Measurements from ENCODE around the gene AGAP1. TPM values are rescaled to one million over a fixed set of nuclear protein-coding genes. Genes with fewer than 3 reads are reported as not detected.
"Not testable (repeated sequence)": the region's sequence is repeated elsewhere in the genome, so short reads cannot be mapped to it uniquely, and the experiment has no call there.

Gene AGAP1
- total RNA-seq, 1 donor from 2014 or later, result 18.3 TPM

DNA sequence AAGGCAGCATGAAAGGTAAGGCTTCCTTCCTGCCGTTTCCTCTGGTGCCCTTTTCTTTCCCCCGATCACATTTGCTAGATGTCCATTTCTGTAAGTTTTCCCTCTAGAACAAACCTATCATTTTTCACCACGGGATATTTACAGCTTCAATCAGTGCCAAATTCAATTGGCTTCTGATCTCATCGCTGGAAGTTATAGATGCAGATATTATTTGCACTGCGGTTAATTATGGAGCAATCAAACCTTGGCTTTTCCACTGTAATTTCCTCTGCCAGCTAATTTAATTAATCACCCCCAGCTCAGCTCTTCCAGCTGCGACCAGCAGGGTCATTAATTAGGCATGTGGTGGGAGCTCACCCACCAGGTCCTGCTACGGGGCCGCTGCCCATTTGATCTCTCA, 588.2 kb downstream of the AGAP1 start:
- H3K27me3 ChIP-seq (ENCODE audit: control insufficient read depth in 3 of 3, insufficient read depth in 3 of 3, low read length in 3 of 3), result no peaks in the 10 kb centered on the region
- peaks cover 0 to 5% (median 0%) of the 10 kb centered on the region in 3 donors for H3K4me1 ChIP-seq (ENCODE audit: control insufficient read depth in 3 of 3, insufficient read depth in 3 of 3, low read length in 3 of 3)
- no peak overlapping the region for H3K27ac ChIP-seq (ENCODE audit: low read depth, low read length)
- no peaks in the 10 kb centered on the region for H3K9me3 ChIP-seq (ENCODE audit: control insufficient read depth in 3 of 3, low read length in 3 of 3)
- H3K9ac ChIP-seq (ENCODE audit: low read depth in 1 of 3, low read length in 3 of 3), result no peak overlapping the region
- no peak overlapping the region for H3K4me3 ChIP-seq (ENCODE audit: low read length in 3 of 3)
- H3K36me3 ChIP-seq (ENCODE audit: control insufficient read depth in 3 of 3, insufficient read depth in 3 of 3, low read length in 3 of 3), result no peaks in the 10 kb centered on the region

DNA sequence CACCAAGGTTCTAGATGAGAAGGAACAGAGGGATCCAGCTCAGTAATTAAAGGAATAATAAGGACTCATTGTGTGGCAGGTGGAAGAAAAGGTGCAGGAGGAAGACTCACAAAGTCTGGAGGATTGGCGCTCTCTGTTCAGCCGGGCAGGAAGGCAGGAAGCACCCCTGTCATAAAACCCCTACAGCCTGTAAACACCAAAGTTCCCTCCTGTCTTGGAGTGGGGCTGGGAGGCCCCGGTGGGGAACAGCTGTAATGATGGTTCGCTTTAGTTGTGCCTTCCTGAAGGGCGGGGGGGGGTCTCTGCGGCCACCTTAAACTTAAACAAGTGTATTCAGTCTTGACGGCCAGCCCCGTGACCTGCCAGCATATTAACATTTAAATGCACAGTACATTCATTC, 590.1 kb downstream of the AGAP1 start:
- no peak overlapping the region for H3K9ac ChIP-seq (ENCODE audit: low read depth in 1 of 3, low read length in 3 of 3)
- no peaks in the 10 kb centered on the region for H3K4me1 ChIP-seq (ENCODE audit: control insufficient read depth in 3 of 3, insufficient read depth in 3 of 3, low read length in 3 of 3)
- no peaks in the 10 kb centered on the region for H3K9me3 ChIP-seq (ENCODE audit: control insufficient read depth in 3 of 3, low read length in 3 of 3)
- H3K27me3 ChIP-seq (ENCODE audit: control insufficient read depth in 3 of 3, insufficient read depth in 3 of 3, low read length in 3 of 3), result no peaks in the 10 kb centered on the region
- no peak overlapping the region for H3K27ac ChIP-seq (ENCODE audit: low read depth, low read length)
- H3K4me3 ChIP-seq (ENCODE audit: low read length in 3 of 3), result no peak overlapping the region
- H3K36me3 ChIP-seq (ENCODE audit: control insufficient read depth in 3 of 3, insufficient read depth in 3 of 3, low read length in 3 of 3), result no peaks in the 10 kb centered on the region

DNA sequence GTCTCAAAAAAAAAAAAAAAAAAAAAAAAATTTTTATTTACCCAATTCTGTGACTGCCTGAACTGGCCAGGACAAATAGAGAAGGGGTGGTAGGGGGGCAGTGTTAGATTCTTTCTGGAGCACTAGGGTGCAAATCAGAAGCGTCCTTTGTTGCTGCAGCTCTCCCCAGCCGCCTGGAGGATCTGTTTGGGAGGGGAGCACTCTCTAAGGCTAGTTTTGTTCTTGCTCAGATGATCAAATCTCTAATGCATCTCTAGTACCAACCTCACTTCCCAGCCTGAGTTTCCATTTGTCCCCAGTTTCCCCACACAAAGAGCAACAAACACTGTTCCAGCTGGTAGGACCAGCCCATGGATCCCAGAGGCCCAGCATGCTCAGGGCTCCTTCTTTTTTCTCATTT, 591.4 kb downstream of the AGAP1 start:
- no peak overlapping the region for H3K27ac ChIP-seq (ENCODE audit: low read depth, low read length)
- H3K36me3 ChIP-seq (ENCODE audit: control insufficient read depth in 3 of 3, insufficient read depth in 3 of 3, low read length in 3 of 3), result no peaks in the 10 kb centered on the region
- no peak overlapping the region for H3K4me3 ChIP-seq (ENCODE audit: low read length in 3 of 3)
- H3K9ac ChIP-seq (ENCODE audit: low read depth in 1 of 3, low read length in 3 of 3), result no peak overlapping the region
- H3K4me1 ChIP-seq (ENCODE audit: control insufficient read depth in 3 of 3, insufficient read depth in 3 of 3, low read length in 3 of 3), result no peaks in the 10 kb centered on the region
- no peaks in the 10 kb centered on the region for H3K27me3 ChIP-seq (ENCODE audit: control insufficient read depth in 3 of 3, insufficient read depth in 3 of 3, low read length in 3 of 3)
- no peaks in the 10 kb centered on the region for H3K9me3 ChIP-seq (ENCODE audit: control insufficient read depth in 3 of 3, low read length in 3 of 3)

DNA sequence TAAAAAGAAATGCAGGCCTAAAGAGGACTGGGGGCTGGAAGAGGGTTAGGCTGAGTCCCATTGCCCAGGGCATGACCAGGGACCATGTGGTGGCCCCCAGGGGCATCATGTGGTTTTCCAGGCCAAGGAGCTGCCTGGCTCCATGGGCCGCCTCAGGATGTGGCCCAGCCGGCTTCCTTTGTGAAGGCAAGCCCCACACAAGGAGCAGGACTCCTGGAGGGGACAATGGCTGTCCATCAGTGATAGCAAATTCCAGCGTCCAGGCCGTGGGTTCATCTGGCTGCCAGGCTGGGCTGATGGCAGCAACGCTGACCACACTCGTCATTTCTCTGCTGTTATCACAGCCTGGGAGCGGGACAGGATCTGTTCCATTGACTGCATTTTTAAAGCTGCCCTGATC, 591.8 kb downstream of the AGAP1 start:
- Histone ChIP-seq H3K9me3 (ENCODE audit: control insufficient read depth in 3 of 3, low read length in 3 of 3) (no peaks in the 10 kb centered on the region), H3K27ac (ENCODE audit: low read depth, low read length) (no peak overlapping the region), H3K27me3 (ENCODE audit: control insufficient read depth in 3 of 3, insufficient read depth in 3 of 3, low read length in 3 of 3) (no peaks in the 10 kb centered on the region), H3K36me3 (ENCODE audit: control insufficient read depth in 3 of 3, insufficient read depth in 3 of 3, low read length in 3 of 3) (no peaks in the 10 kb centered on the region), H3K4me1 (ENCODE audit: control insufficient read depth in 3 of 3, insufficient read depth in 3 of 3, low read length in 3 of 3) (no peaks in the 10 kb centered on the region), H3K9ac (ENCODE audit: low read depth in 1 of 3, low read length in 3 of 3) (no peak overlapping the region), H3K4me3 (ENCODE audit: low read length in 3 of 3) (no peak overlapping the region)

DNA sequence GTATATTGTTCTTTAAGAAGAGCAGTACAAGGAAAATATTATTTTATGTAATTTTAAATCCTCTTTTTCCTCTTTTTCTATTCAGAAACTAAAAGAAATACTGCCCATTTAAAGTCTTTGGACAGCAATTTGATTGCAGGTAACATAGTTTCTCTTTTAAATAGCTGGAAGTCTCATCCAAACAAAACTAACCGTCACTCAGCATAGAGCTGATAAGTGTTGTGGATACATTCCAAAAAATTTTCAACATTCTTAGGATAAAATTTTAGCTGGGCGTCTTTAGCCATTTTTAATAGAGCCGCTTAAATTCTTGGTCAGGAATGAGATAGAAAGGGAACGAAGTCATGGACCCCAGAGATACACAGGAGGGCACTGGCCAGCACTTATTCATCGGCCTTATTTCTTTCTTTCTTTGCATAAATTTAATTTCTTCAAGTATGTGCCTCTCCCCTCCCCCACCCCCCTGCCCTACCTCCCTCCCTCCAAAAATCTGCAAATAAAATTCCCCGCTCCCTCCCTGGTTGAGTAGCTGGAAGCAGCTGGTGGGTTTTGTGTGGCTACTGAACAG, 592.6 kb downstream of the AGAP1 start:
- H3K4me3 ChIP-seq (ENCODE audit: low read length in 3 of 3), result no peak overlapping the region
- H3K27me3 ChIP-seq (ENCODE audit: control insufficient read depth in 3 of 3, insufficient read depth in 3 of 3, low read length in 3 of 3), result no peaks in the 10 kb centered on the region
- no peaks in the 10 kb centered on the region for H3K36me3 ChIP-seq (ENCODE audit: control insufficient read depth in 3 of 3, insufficient read depth in 3 of 3, low read length in 3 of 3)
- H3K9me3 ChIP-seq (ENCODE audit: control insufficient read depth in 3 of 3, low read length in 3 of 3), result no peaks in the 10 kb centered on the region
- no peak overlapping the region for H3K9ac ChIP-seq (ENCODE audit: low read depth in 1 of 3, low read length in 3 of 3)
- H3K27ac ChIP-seq (ENCODE audit: low read depth, low read length), result no peak overlapping the region
- no peaks in the 10 kb centered on the region for H3K4me1 ChIP-seq (ENCODE audit: control insufficient read depth in 3 of 3, insufficient read depth in 3 of 3, low read length in 3 of 3)

DNA sequence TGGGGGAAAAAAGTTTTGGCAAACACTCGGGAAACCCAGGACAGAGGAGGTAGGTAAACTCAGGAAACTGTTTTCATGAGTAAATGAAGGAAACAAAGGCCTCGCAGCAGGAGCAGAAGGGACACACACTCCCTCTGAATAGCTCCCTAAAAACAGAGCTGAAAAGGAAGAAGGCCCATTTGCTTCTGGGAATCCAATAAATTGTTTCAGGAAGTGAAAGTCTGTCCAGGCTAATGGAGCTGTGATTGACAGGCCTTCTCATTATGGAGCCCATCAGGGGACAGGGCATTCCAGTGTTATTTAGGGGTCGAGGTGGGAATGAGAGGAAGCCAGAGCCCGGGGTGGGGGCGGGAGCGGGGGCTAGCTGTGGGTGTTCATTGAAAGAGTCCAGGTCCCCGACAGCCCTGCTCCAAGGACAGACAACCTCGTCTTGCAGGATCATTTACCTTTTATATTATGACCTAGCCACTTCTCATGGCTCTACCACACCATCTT, 593.2 kb downstream of the AGAP1 start:
- Histone ChIP-seq H3K27me3 (ENCODE audit: control insufficient read depth in 3 of 3, insufficient read depth in 3 of 3, low read length in 3 of 3) (no peaks in the 10 kb centered on the region), H3K4me1 (ENCODE audit: control insufficient read depth in 3 of 3, insufficient read depth in 3 of 3, low read length in 3 of 3) (no peaks in the 10 kb centered on the region), H3K9me3 (ENCODE audit: control insufficient read depth in 3 of 3, low read length in 3 of 3) (no peaks in the 10 kb centered on the region), H3K36me3 (ENCODE audit: control insufficient read depth in 3 of 3, insufficient read depth in 3 of 3, low read length in 3 of 3) (no peaks in the 10 kb centered on the region), H3K9ac (ENCODE audit: low read depth in 1 of 3, low read length in 3 of 3) (no peak overlapping the region), H3K4me3 (ENCODE audit: low read length in 3 of 3) (no peak overlapping the region), H3K27ac (ENCODE audit: low read depth, low read length) (no peak overlapping the region)

DNA sequence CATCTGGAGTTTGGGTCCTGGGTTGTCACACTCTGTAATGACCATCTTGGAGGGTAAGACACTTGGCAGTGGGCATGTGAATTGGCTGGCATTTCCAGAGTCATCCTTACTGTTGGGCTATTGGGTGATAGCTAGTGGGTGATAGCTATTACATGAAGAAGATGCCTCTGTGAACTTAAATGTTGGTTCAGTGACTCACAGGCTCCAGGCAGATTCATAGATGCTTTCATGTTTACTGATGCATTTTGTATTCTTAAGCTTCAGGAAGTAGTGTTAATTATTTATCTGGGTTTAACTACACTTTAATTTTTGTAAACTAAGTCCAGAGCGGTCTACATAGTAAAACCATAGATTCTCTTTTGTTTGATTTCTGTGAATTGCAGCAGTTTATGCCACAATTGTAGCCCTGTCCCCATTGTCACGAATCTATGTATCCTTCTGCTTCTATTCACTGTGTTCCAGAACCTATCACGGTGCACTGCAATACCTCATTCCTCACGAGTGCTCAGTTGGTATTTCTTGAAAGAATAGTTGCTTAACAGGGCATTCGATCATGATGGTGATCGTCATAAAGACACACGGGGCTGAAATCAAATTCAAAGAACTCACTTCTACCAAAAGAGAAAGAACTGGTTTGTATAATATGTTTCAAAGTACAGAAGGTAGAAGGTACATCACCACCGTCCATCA, 594.7 kb downstream of the AGAP1 start:
- Histone ChIP-seq H3K36me3 (ENCODE audit: control insufficient read depth in 3 of 3, insufficient read depth in 3 of 3, low read length in 3 of 3) (no peaks in the 10 kb centered on the region), H3K4me3 (ENCODE audit: low read length in 3 of 3) (no peak overlapping the region), H3K9me3 (ENCODE audit: control insufficient read depth in 3 of 3, low read length in 3 of 3) (no peaks in the 10 kb centered on the region), H3K27ac (ENCODE audit: low read depth, low read length) (no peak overlapping the region), H3K27me3 (ENCODE audit: control insufficient read depth in 3 of 3, insufficient read depth in 3 of 3, low read length in 3 of 3) (no peaks in the 10 kb centered on the region), H3K4me1 (ENCODE audit: control insufficient read depth in 3 of 3, insufficient read depth in 3 of 3, low read length in 3 of 3) (no peaks in the 10 kb centered on the region), H3K9ac (ENCODE audit: low read depth in 1 of 3, low read length in 3 of 3) (no peak overlapping the region)

DNA sequence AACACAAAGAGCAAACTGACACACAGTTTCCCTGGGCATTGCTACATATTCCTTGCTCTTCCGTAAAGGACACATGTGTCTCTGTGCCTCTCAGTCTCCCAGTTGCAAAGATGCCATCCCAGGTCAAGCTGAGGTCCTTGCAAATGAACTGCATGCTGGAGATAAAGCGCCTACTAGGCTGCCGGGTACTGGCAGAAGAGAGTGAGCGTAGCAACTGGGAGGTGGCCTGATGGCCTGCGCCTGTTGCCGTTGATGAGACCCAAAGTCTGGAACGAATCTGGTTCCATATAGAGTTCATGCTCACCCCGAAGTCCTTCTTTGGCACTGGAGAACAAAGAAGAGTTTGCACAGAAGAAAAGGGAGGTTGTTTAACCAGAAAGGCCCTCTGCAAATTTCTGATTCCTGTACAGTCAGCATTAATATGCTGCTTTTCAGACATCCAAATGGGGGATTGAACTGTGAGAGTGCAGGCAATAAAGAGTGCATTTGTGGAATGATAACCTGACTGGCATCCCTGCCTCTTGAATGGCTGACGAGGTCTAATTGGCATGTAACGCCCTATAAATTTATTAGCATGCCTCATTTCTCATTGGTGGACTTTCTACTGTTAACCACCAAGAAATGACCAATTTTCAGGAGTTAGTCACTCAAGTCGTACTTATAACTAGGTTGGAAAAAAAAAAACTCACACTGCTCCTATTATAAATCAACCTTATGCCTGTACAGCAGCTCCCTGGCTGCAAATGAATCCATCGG, 595.6 kb downstream of the AGAP1 start:
- Histone ChIP-seq H3K9me3 (ENCODE audit: control insufficient read depth in 3 of 3, low read length in 3 of 3) (no peaks in the 10 kb centered on the region), H3K36me3 (ENCODE audit: control insufficient read depth in 3 of 3, insufficient read depth in 3 of 3, low read length in 3 of 3) (no peaks in the 10 kb centered on the region), H3K4me3 (ENCODE audit: low read length in 3 of 3) (no peak overlapping the region), H3K4me1 (ENCODE audit: control insufficient read depth in 3 of 3, insufficient read depth in 3 of 3, low read length in 3 of 3) (no peaks in the 10 kb centered on the region), H3K9ac (ENCODE audit: low read depth in 1 of 3, low read length in 3 of 3) (no peak overlapping the region), H3K27ac (ENCODE audit: low read depth, low read length) (no peak overlapping the region), H3K27me3 (ENCODE audit: control insufficient read depth in 3 of 3, insufficient read depth in 3 of 3, low read length in 3 of 3) (no peaks in the 10 kb centered on the region)

DNA sequence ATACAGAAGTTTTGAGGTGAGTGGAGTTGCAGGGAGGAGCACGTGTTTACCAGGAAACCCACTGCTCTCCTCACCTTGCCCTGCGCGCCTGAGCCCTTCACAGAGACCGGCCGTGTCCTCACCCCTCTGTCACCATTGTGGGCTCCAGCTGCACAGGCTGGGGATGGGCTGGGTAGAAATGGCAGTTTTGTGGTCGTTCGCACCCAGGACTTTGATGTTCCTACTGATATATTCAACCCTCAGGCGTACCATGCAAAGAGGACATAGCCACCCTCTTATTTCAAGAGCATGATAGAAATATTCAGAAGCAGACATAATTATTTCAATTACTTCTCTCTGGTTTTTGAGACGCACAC, 596.2 kb downstream of the AGAP1 start:
- Histone ChIP-seq H3K9me3 (ENCODE audit: control insufficient read depth in 3 of 3, low read length in 3 of 3) (no peaks in the 10 kb centered on the region), H3K36me3 (ENCODE audit: control insufficient read depth in 3 of 3, insufficient read depth in 3 of 3, low read length in 3 of 3) (no peaks in the 10 kb centered on the region), H3K4me1 (ENCODE audit: control insufficient read depth in 3 of 3, insufficient read depth in 3 of 3, low read length in 3 of 3) (no peaks in the 10 kb centered on the region), H3K9ac (ENCODE audit: low read depth in 1 of 3, low read length in 3 of 3) (no peak overlapping the region), H3K27ac (ENCODE audit: low read depth, low read length) (no peak overlapping the region), H3K27me3 (ENCODE audit: control insufficient read depth in 3 of 3, insufficient read depth in 3 of 3, low read length in 3 of 3) (no peaks in the 10 kb centered on the region), H3K4me3 (ENCODE audit: low read length in 3 of 3) (no peak overlapping the region)

DNA sequence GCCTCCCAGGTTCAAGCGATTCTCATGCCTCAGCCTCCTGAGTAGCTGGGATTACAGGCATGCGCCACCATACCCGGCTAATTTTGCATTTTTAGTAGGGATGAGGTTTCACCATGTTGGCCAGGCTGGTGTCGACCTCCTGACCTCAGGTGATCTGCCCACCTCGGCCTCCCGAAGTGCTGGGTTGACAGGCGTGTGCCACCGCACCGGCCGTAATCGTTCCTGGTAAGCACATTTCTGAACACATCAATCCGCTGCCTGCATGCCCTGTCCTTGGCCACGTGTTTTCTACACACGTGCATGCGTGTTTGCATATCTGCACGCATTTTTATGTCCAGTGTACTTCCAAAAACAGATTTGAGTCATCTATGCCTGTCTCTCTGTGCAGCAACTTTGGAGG, 597.0 kb downstream of the AGAP1 start:
- not testable (repeated sequence) for H3K27ac ChIP-seq (ENCODE audit: low read depth, low read length); H3K4me3 ChIP-seq (ENCODE audit: low read length in 3 of 3)

More for the DNA sequence above, 597.0 kb downstream of the AGAP1 start:
- not testable (repeated sequence) for H3K36me3 ChIP-seq (ENCODE audit: control insufficient read depth in 3 of 3, insufficient read depth in 3 of 3, low read length in 3 of 3); H3K9ac ChIP-seq (ENCODE audit: low read depth in 1 of 3, low read length in 3 of 3); H3K27me3 ChIP-seq (ENCODE audit: control insufficient read depth in 3 of 3, insufficient read depth in 3 of 3, low read length in 3 of 3); H3K4me1 ChIP-seq (ENCODE audit: control insufficient read depth in 3 of 3, insufficient read depth in 3 of 3, low read length in 3 of 3); H3K9me3 ChIP-seq (ENCODE audit: control insufficient read depth in 3 of 3, low read length in 3 of 3)

Data from skeletal muscle tissue (tissue), 4 donors.